CD4-positive, alpha-beta T cell (primary cell): ENCODE measurements around the gene TRERF1. TPM values are rescaled to one million over a fixed set of nuclear protein-coding genes. Genes with fewer than 3 reads are reported as not detected.

Source experiments
- ATAC-seq: fragments of 200-7000 bp; cut with Tn5 transposase; one replicate; pipeline ENCODE4 v1.10.0; 2022; ENCODE audit warnings: mild to moderate bottlenecking; ENCODE audit not compliant: poor library complexity
- CTCF ChIA-PET: fragments of 350-600 bp; sonication (Branson Sonifier 250); formaldehyde crosslinking; loops from one replicate; lab custom pipeline; 2021; ENCODE audit warnings: antibody characterized with exemption, inconsistent platforms; lab: Charles Lee
- POLR2A ChIA-PET: fragments of 350-600 bp; sonication (Branson Sonifier 250); formaldehyde crosslinking; loops from one replicate; lab custom pipeline; 2021; ENCODE audit warnings: antibody characterized with exemption, inconsistent platforms; lab: Charles Lee
- DNase-seq, 14 experiments: peaks; one replicate each; pipeline ENCODE4 v3.0.0-alpha.2; 2013 to 2020; ENCODE audit warnings: mixed read lengths in 2 of 14
- H3K27ac ChIP-seq, 2 donors: one replicate each; pipeline versions ENCODE4 v1.5.1 to v1.7.0; 2013; ENCODE audit warnings: low read length in 2 of 2, low read depth in 1 of 2, mild to moderate bottlenecking in 1 of 2
- H3K27me3 ChIP-seq, 2 experiments: 1 replicate in 1 of 2; 2 replicates in 1 of 2; pipeline versions ENCODE4 v1.6.1 to v1.7.0; 2013; ENCODE audit warnings: low read length in 2 of 2, control low read depth in 1 of 2, mild to moderate bottlenecking in 1 of 2, moderate library complexity in 1 of 2; ENCODE audit not compliant: insufficient read depth in 2 of 2, control insufficient read depth in 1 of 2
- H3K36me3 ChIP-seq: one replicate; pipeline ENCODE4 v1.6.1; 2013; ENCODE audit warnings: low read length, control low read depth; ENCODE audit not compliant: insufficient read depth
- H3K4me1 ChIP-seq: one replicate; pipeline ENCODE4 v1.6.1; 2013; ENCODE audit warnings: low read length, control low read depth; ENCODE audit not compliant: insufficient read depth
- H3K4me3 ChIP-seq: one replicate; pipeline ENCODE4 v1.5.1; 2013; ENCODE audit warnings: mild to moderate bottlenecking, low read length, moderate library complexity
- H3K9me3 ChIP-seq, 2 experiments: 1 replicate in 1 of 2; 2 replicates in 1 of 2; pipeline versions ENCODE4 v1.6.1 to v1.7.0; 2013; ENCODE audit warnings: low read length in 2 of 2, mild to moderate bottlenecking in 2 of 2, control low read depth in 1 of 2, moderate library complexity in 1 of 2; ENCODE audit not compliant: control insufficient read depth in 1 of 2, insufficient read depth in 1 of 2
- H3K27ac Mint-ChIP-seq: one replicate; pipeline ENCODE4 v1.8.0; 2020; ENCODE audit warnings: mixed read lengths
- H3K27me3 Mint-ChIP-seq: one replicate; pipeline ENCODE4 v1.8.0; 2021; ENCODE audit warnings: mixed read lengths
- H3K36me3 Mint-ChIP-seq: one replicate; pipeline ENCODE4 v1.8.0; 2021; ENCODE audit warnings: low read depth, mixed read lengths
- H3K4me1 Mint-ChIP-seq: one replicate; pipeline ENCODE4 v1.8.0; 2021; ENCODE audit warnings: low read depth, mixed read lengths
- H3K4me3 Mint-ChIP-seq: one replicate; pipeline ENCODE4 v1.8.0; 2020; ENCODE audit warnings: mild to moderate bottlenecking, mixed read lengths
- H3K9me3 Mint-ChIP-seq: one replicate; pipeline ENCODE4 v1.8.0; 2020; ENCODE audit warnings: mixed read lengths
- CTCF ChIP-seq: fragments of 200-600 bp; IDR thresholded peaks from one replicate; pipeline ENCODE4 v1.8.0; 2022; ENCODE audit warnings: antibody characterized with exemption, mild to moderate bottlenecking
- intact Hi-C, 2 experiments: fragments of 100-400 bp; cut with DNase I in 1 of 2; cut with micrococcal nuclease in 1 of 2; formaldehyde crosslinking; loops; one replicate each; pipeline versions ENCODE4 v1.15.1 to v1.9.0; 2023 to 2025; cut with DNase I, micrococcal nuclease
- total RNA-seq, 174 experiments: library from RNA in 2 of 174; stranded (reverse) in 2 of 174; gene quantifications; one replicate each; pipeline ENCODE4 v1.2.3 and lab custom pipeline; 2021 to 2026

The TRERF1 gene
- total RNA-seq, 2 experiments from 2014 or later, result 31.0 to 31.7 TPM

DNA sequence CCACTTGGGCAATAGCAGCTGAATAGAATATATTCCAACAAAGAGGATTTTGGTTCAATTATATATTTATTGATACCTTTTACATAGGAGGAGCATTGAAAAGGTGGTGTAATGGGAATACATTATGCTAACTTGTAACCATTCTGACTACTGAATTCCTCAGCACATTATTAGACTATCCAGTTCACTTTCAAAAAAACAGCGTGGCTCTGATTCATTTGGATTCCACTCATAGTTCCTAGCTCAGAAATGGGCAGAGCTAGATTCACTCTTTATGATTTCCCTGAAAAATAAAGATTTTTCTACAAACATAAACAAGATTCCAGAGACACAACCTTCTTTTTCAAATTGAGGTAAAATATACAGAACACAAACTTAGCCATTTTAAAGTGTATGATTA is 9.2 kb upstream of the TRERF1 start:
- DNase-seq, result no peak
- ChIA-PET POLR2A (no interaction called here), CTCF (interaction anchor here (1.2 kb wide), 2 partner anchors 9 to 87 kb away, joined by 3 to 4 read pairs; no protein-coding TSS in a partner anchor)
- H3K36me3 ChIP-seq, result no peaks in the 10 kb centered on the region
- no peaks in the 10 kb centered on the region for H3K4me1 ChIP-seq
- H3K27me3 ChIP-seq, result no peaks in the 10 kb centered on the region
- no peaks in the 10 kb centered on the region for H3K9me3 ChIP-seq
- Mint-ChIP-seq H3K4me1 (peaks cover 5% of the 10 kb centered on the region), H3K36me3 (no peaks in the 10 kb centered on the region), H3K27ac (no peak overlapping the region), H3K27me3 (no peaks in the 10 kb centered on the region), H3K4me3 (no peak overlapping the region), H3K9me3 (no peaks in the 10 kb centered on the region)
- no peak for TF ChIP-seq CTCF
- no peak overlapping the region for H3K27ac ChIP-seq
- intact Hi-C loops, result no loop called here
- no peak overlapping the region for H3K4me3 ChIP-seq
- ATAC-seq, result no peak

- no peaks in the 10 kb centered on the region for H3K27me3 ChIP-seq
- no peak for TF ChIP-seq CTCF
- Mint-ChIP-seq H3K27me3 (no peaks in the 10 kb centered on the region), H3K27ac (no peak overlapping the region), H3K4me1 (peaks cover 5% of the 10 kb centered on the region), H3K9me3 (no peaks in the 10 kb centered on the region), H3K36me3 (no peaks in the 10 kb centered on the region), H3K4me3 (no peak overlapping the region)
- no peaks in the 10 kb centered on the region for H3K9me3 ChIP-seq
- H3K4me3 ChIP-seq, result no peak overlapping the region
- H3K36me3 ChIP-seq, result no peaks in the 10 kb centered on the region
- H3K4me1 ChIP-seq, result no peaks in the 10 kb centered on the region
- POLR2A ChIA-PET, result no interaction called here
- no peak overlapping the region for H3K27ac ChIP-seq
- CTCF ChIA-PET, result no interaction called here
- ATAC-seq (no peak), DNase-seq (no peak)
- intact Hi-C loops, result loop anchor here in 1 of 2 experiments (10.0 kb wide), 1 partner anchor 155 kb away; no protein-coding TSS in a partner anchor
These were observed 8.2 kb upstream of the TRERF1 start for GRCh38 chr6:42459888-42460287.

DNA sequence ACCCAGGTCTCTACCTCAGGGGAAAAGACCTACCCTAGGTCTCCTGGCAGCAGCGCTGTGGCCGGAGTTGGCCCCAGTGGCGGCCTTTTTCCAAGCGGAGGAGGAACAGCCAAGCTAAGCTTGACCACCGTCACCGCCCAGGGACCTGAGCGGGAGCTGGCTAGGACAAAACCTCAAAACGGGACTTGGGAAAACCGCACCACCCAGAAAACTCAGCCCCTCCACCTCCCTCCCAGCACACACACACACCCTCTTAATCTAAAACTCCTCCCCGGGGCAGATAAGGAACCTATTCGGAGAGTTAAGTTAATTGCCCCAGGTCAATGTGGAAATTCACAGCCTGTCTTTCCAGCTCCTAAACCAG is 2.7 kb upstream of the TRERF1 start:
- Mint-ChIP-seq H3K36me3 (peaks cover 26% of the 10 kb centered on the region), H3K27ac (peak overlapping the region; percentile 86), H3K4me1 (peaks cover 39% of the 10 kb centered on the region), H3K9me3 (no peaks in the 10 kb centered on the region), H3K27me3 (no peaks in the 10 kb centered on the region), H3K4me3 (peak overlapping the region; percentile 98)
- POLR2A ChIA-PET, result interaction anchor here (0.8 to 7.6 kb wide), 8 partner anchors 12 to 475 kb away, joined by 3 to 178 read pairs (median 4); partner anchors contain the start of gene UBR2
- no peaks in the 10 kb centered on the region for H3K9me3 ChIP-seq
- no peaks in the 10 kb centered on the region for H3K27me3 ChIP-seq
- no peak overlapping the region for H3K27ac ChIP-seq
- TF ChIP-seq CTCF, result no peak
- CTCF ChIA-PET, result interaction anchor here (1.5 kb wide), 1 partner anchor 72 kb away, joined by 3 read pairs; no protein-coding TSS in a partner anchor
- ATAC-seq (no peak), DNase-seq (no peak)
- H3K36me3 ChIP-seq, result no peaks in the 10 kb centered on the region
- no peak overlapping the region for H3K4me3 ChIP-seq
- intact Hi-C loops, result loop anchor here (5.0 to 10.0 kb wide), 6 partner anchors 37 to 237 kb away; partner anchors contain the start of gene MRPS10 (in 1 of the 2)
- peaks cover 32% of the 10 kb centered on the region for H3K4me1 ChIP-seq
